ENCODE results near the gene HNF1B. TPM values are rescaled to one million over a fixed set of nuclear protein-coding genes. Genes with fewer than 3 reads are reported as not detected.

The HNF1B gene
- total and polyA plus RNA-seq, 2 donors (not counting 3 experiments of a cell fraction or from before 2014, with no cell fraction given): not detected

GRCh38 chr17:37651849-37652248 is 93.0 kb downstream of the HNF1B start:
- intact Hi-C loops (cut with micrococcal nuclease): loop anchor here (10.0 kb wide), 1 partner anchor 193 kb away; no protein-coding TSS in a partner anchor

More at GRCh38 chr17:37651849-37652248, 93.0 kb downstream of the HNF1B start:
- Histone ChIP-seq H3K4me3 (replicated peaks in 1 of 3; ENCODE audit: insufficient read depth in 1 of 3, low read depth in 1 of 3, low read length in 3 of 3) (no peak overlapping the region), H4K20me1 (replicated peaks; ENCODE audit: control insufficient read depth, extremely low read depth, insufficient read depth, low read length) (no peaks in the 10 kb centered on the region), H3K4me1 (ENCODE audit: control insufficient read depth, extremely low read depth, insufficient read depth, low read length) (peaks cover 30% of the 10 kb centered on the region), H3K9me1 (replicated peaks; ENCODE audit: control insufficient read depth, extremely low read depth, insufficient read depth, low read length) (no peaks in the 10 kb centered on the region), H3K36me3 (ENCODE audit: control insufficient read depth in 2 of 2, extremely low read depth in 1 of 2, insufficient read depth in 2 of 2, low read length in 2 of 2) (no peaks in the 10 kb centered on the region), H3K27me3 (ENCODE audit: control insufficient read depth in 2 of 2, insufficient read depth in 2 of 2, low read length in 2 of 2) (no peaks in the 10 kb centered on the region), H3K4me2 (ENCODE audit: insufficient read depth, low read length) (no peak overlapping the region), H2AFZ (ENCODE audit: low read depth, low read length) (no peak overlapping the region), H3K9me3 (replicated peaks; ENCODE audit: control insufficient read depth, insufficient read depth, low read length) (no peaks in the 10 kb centered on the region), H3K27ac (ENCODE audit: insufficient read depth, low read depth, low read length) (no peak overlapping the region), H3K9ac (replicated peaks; ENCODE audit: extremely low read depth, insufficient read depth, low read length) (no peak overlapping the region), H3K79me2 (ENCODE audit: control insufficient read depth, insufficient read depth, low read length) (no peaks in the 10 kb centered on the region)
- dilution Hi-C loops (cut with MboI; ENCODE audit: extremely low pct_ligation_motif_present, low sequenced_read_pairs): no loop called here
- ChIA-PET CTCF (interaction anchor here (2.9 to 5.1 kb wide), 3 partner anchors 119 to 165 kb away, joined by 17 to 128 read pairs (median 78); no protein-coding TSS in a partner anchor), POLR2A (no interaction called here)
- TF ChIP-seq MYC (IDR thresholded peaks at IDR 0.05; ENCODE audit: low read depth, low read length) (no peak), POLR2AphosphoS5 (IDR thresholded peaks at IDR 0.05; ENCODE audit: insufficient read depth, low read depth, low read length) (no peak), POLR2A (IDR thresholded peaks at IDR 0.05; ENCODE audit: low read depth, low read length) (no peak), EZH2 (IDR thresholded peaks at IDR 0.05; ENCODE audit: borderline replicate concordance, low read depth, low read length, severe bottlenecking) (no peak), MAX (IDR thresholded peaks at IDR 0.05; ENCODE audit: insufficient read depth, insufficient read length) (no peak), GATA2 (IDR thresholded peaks at IDR 0.05; ENCODE audit: insufficient read depth, insufficient read length, low read depth, low read length) (no peak), CTCF (IDR thresholded peaks at IDR 0.05; ENCODE audit: extremely low read depth in 1 of 2, insufficient read depth in 1 of 2, low read depth in 1 of 2, low read length in 2 of 2) (no peak), FOS (IDR thresholded peaks at IDR 0.05; ENCODE audit: borderline replicate concordance, insufficient read depth, low read length) (no peak), JUN (IDR thresholded peaks at IDR 0.05; ENCODE audit: borderline replicate concordance, insufficient read depth, insufficient read length, low read depth) (no peak)
- FAIRE-seq (no peak), DNase-seq (ENCODE audit: low read depth, low spot score) (no peak)
- no TSS peak for BruUV-seq (replicated peaks)

Data from endothelial cell of umbilical vein (primary cell).